Measurements from ENCODE around the gene PHB1.
"Not testable (repeated sequence)": the region's sequence is repeated elsewhere in the genome, so short reads cannot be mapped to it uniquely, and the experiment has no call there.

The PHB1 gene

GRCh38 chr17:49440581-49440980, 25.9 kb upstream of the PHB1 start:
- FAIRE-seq (no peak), DNase-seq (ENCODE audit: extremely low spot score, insufficient read length, low read depth) (no peak)

- FAIRE-seq: no peak
These were observed 25.2 kb upstream of the PHB1 start for GRCh38 chr17:49439673-49440571.

GRCh38 chr17:49439305-49439672, 24.6 kb upstream of the PHB1 start:
- no peak for FAIRE-seq
- DNase-seq (ENCODE audit: extremely low spot score, insufficient read length, low read depth): no peak

More at GRCh38 chr17:49439673-49440571, 25.2 kb upstream of the PHB1 start:
- DNase-seq (ENCODE audit: extremely low spot score, insufficient read length, low read depth): no peak

- FAIRE-seq (peak; percentile 48), DNase-seq (ENCODE audit: extremely low spot score, insufficient read length, low read depth) (no peak)
These were observed 24.0 kb upstream of the PHB1 start for GRCh38 chr17:49438436-49439278.

GRCh38 chr17:49437696-49438435, 23.2 kb upstream of the PHB1 start:
- FAIRE-seq: no peak
- no peak for DNase-seq (ENCODE audit: extremely low spot score, insufficient read length, low read depth)

- DNase-seq (ENCODE audit: extremely low spot score, insufficient read length, low read depth) (no peak), FAIRE-seq (no peak)
These were observed 21.5 kb upstream of the PHB1 start for GRCh38 chr17:49436174-49436573.

GRCh38 chr17:49435671-49436029, 21.0 kb upstream of the PHB1 start:
- FAIRE-seq (no peak), DNase-seq (ENCODE audit: extremely low spot score, insufficient read length, low read depth) (no peak)

GRCh38 chr17:49434821-49435670, 20.4 kb upstream of the PHB1 start:
- peak; percentile 44 for DNase-seq (ENCODE audit: extremely low spot score, insufficient read length, low read depth)
- FAIRE-seq: peak; percentile 60

- DNase-seq (ENCODE audit: extremely low spot score, insufficient read length, low read depth) (no peak), FAIRE-seq (no peak)
These were observed 18.5 kb upstream of the PHB1 start for GRCh38 chr17:49433000-49433694.

- FAIRE-seq (no peak), DNase-seq (ENCODE audit: extremely low spot score, insufficient read length, low read depth) (no peak)
These were observed 17.1 kb upstream of the PHB1 start for GRCh38 chr17:49431743-49432142.

- FAIRE-seq (no peak), DNase-seq (ENCODE audit: extremely low spot score, insufficient read length, low read depth) (no peak)
These were observed 10.3 kb upstream of the PHB1 start for GRCh38 chr17:49425004-49425286.

- not testable (repeated sequence) for FAIRE-seq; DNase-seq (ENCODE audit: extremely low spot score, insufficient read length, low read depth)
These were observed 9.8 kb upstream of the PHB1 start for GRCh38 chr17:49424276-49425003.

GRCh38 chr17:49422714-49423113, 8.0 kb upstream of the PHB1 start:
- no peak for DNase-seq (ENCODE audit: extremely low spot score, insufficient read length, low read depth)

GRCh38 chr17:49419761-49420160, 5.1 kb upstream of the PHB1 start:
- not testable (repeated sequence) for FAIRE-seq; DNase-seq (ENCODE audit: extremely low spot score, insufficient read length, low read depth)

More at GRCh38 chr17:49422714-49423113, 8.0 kb upstream of the PHB1 start:
- no peak for FAIRE-seq

- DNase-seq (ENCODE audit: extremely low spot score, insufficient read length, low read depth); FAIRE-seq: not testable (repeated sequence)
These were observed 4.4 kb upstream of the PHB1 start for GRCh38 chr17:49418754-49419740.

GRCh38 chr17:49414271-49414621, 436 bp downstream of the PHB1 start:
- no peak for FAIRE-seq
- DNase-seq (ENCODE audit: extremely low spot score, insufficient read length, low read depth): no peak

GRCh38 chr17:49409066-49409465, 5.6 kb downstream of the PHB1 start:
- DNase-seq (ENCODE audit: extremely low spot score, insufficient read length, low read depth) (no peak), FAIRE-seq (no peak)

All from GM18507 (cell line).